ENCODE data around the gene RIOK2.

DNA sequence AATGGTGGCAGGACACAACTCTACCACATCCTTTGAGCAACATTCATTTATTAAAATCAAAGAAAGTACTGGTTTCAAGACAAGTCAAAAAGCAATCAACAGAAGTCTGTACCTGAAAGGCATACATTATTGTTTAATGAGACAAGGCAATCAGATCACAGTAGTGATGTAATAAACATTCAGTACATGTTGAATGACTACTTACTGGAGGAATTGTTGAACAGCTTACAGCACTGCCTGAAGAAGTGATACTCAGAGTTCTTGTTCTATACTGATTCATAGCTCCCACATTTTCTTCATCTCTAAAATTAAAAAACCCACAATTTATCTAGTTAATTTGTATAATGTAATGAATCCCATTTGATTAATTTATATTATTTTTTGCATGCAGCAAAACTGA lies 18.2 kb downstream of the RIOK2 start:
- TF ChIP-seq EZH2 (IDR thresholded peaks at IDR 0.05; ENCODE audit: borderline replicate concordance): no peak
- TF ChIP-seq, protein P1, sequence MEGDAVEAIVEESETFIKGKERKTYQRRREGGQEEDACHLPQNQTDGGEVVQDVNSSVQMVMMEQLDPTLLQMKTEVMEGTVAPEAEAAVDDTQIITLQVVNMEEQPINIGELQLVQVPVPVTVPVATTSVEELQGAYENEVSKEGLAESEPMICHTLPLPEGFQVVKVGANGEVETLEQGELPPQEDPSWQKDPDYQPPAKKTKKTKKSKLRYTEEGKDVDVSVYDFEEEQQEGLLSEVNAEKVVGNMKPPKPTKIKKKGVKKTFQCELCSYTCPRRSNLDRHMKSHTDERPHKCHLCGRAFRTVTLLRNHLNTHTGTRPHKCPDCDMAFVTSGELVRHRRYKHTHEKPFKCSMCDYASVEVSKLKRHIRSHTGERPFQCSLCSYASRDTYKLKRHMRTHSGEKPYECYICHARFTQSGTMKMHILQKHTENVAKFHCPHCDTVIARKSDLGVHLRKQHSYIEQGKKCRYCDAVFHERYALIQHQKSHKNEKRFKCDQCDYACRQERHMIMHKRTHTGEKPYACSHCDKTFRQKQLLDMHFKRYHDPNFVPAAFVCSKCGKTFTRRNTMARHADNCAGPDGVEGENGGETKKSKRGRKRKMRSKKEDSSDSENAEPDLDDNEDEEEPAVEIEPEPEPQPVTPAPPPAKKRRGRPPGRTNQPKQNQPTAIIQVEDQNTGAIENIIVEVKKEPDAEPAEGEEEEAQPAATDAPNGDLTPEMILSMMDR (IDR thresholded peaks at IDR 0.05; ENCODE audit: poor library complexity): no peak
- TF ChIP-seq EZH2phosphoT487 (IDR thresholded peaks at IDR 0.05; ENCODE audit: low read depth, severe bottlenecking, unreplicated experiment): no peak

All from hepatocyte (in vitro differentiated cells).